Endothelial cell (in vitro differentiated cells): ENCODE data around the gene ANO2. TPM values are rescaled to one million over a fixed set of nuclear protein-coding genes. Genes with fewer than 3 reads are reported as not detected.

Source experiments
- DNase-seq: peaks from one replicate; pipeline ENCODE4 v3.0.0; 2021; ENCODE audit warnings: low spot score
- H3K27ac Mint-ChIP-seq: one replicate; pipeline ENCODE4 v1.8.0; 2021; ENCODE audit warnings: mixed read lengths, inconsistent platforms; ENCODE audit not compliant: unreplicated experiment
- H3K27me3 Mint-ChIP-seq: one replicate; pipeline ENCODE4 v1.8.0; 2021; ENCODE audit warnings: mild to moderate bottlenecking, moderate library complexity, mixed read lengths, inconsistent platforms; ENCODE audit not compliant: unreplicated experiment
- H3K36me3 Mint-ChIP-seq: one replicate; pipeline ENCODE4 v1.8.0; 2021; ENCODE audit warnings: mild to moderate bottlenecking, low read depth, mixed read lengths, inconsistent platforms; ENCODE audit not compliant: unreplicated experiment
- H3K4me1 Mint-ChIP-seq: one replicate; pipeline ENCODE4 v1.8.0; 2021; ENCODE audit warnings: mild to moderate bottlenecking, mixed read lengths, inconsistent platforms; ENCODE audit not compliant: unreplicated experiment
- H3K4me3 Mint-ChIP-seq: one replicate; pipeline ENCODE4 v1.8.0; 2021; ENCODE audit warnings: mild to moderate bottlenecking, mixed read lengths, inconsistent platforms; ENCODE audit not compliant: unreplicated experiment
- H3K9me3 Mint-ChIP-seq: one replicate; pipeline ENCODE4 v1.8.0; 2021; ENCODE audit warnings: mixed read lengths, inconsistent platforms; ENCODE audit not compliant: unreplicated experiment
- CTCF ChIP-seq: fragments of 200-600 bp; sonication (generic); IDR thresholded peaks from one replicate; pipeline ENCODE4 v1.5.0; 2021; ENCODE audit warnings: antibody characterized with exemption; ENCODE audit not compliant: unreplicated experiment
- total RNA-seq: library from RNA; stranded (reverse); fragmentation: NEBNext Ultra II Directional; extraction: Animal tissue kit (Norgen Biotek cat#: 25700); gene quantifications from one replicate; pipeline ENCODE4 v1.2.1, GENCODE V29; 2021; ENCODE audit not compliant: unreplicated experiment

The ANO2 gene
- total RNA-seq, 1 donor from 2014 or later = 4.5 TPM

GRCh38 chr12:5592310-5592709 is 352.7 kb downstream of the ANO2 start:
- peaks cover 7% of the 10 kb centered on the region for H3K4me1 Mint-ChIP-seq
- DNase-seq = no peak
- TF ChIP-seq CTCF = no peak
- H3K9me3 Mint-ChIP-seq = no peaks in the 10 kb centered on the region
- no peaks in the 10 kb centered on the region for H3K27me3 Mint-ChIP-seq
- H3K36me3 Mint-ChIP-seq = no peaks in the 10 kb centered on the region
- no peak overlapping the region for H3K27ac Mint-ChIP-seq
- H3K4me3 Mint-ChIP-seq = no peak overlapping the region

GRCh38 chr12:5590316-5590715 is 354.7 kb downstream of the ANO2 start:
- H3K4me1 Mint-ChIP-seq = peaks cover 27% of the 10 kb centered on the region
- no peaks in the 10 kb centered on the region for H3K27me3 Mint-ChIP-seq
- DNase-seq = no peak
- H3K9me3 Mint-ChIP-seq = no peaks in the 10 kb centered on the region
- TF ChIP-seq CTCF = no peak
- H3K36me3 Mint-ChIP-seq = no peaks in the 10 kb centered on the region
- H3K4me3 Mint-ChIP-seq = no peak overlapping the region
- H3K27ac Mint-ChIP-seq = no peak overlapping the region

- H3K27me3 Mint-ChIP-seq = no peaks in the 10 kb centered on the region
- H3K4me1 Mint-ChIP-seq = peaks cover 38% of the 10 kb centered on the region
- H3K9me3 Mint-ChIP-seq = no peaks in the 10 kb centered on the region
- TF ChIP-seq CTCF = no peak
- H3K4me3 Mint-ChIP-seq = no peak overlapping the region
- H3K36me3 Mint-ChIP-seq = no peaks in the 10 kb centered on the region
- H3K27ac Mint-ChIP-seq = no peak overlapping the region
- DNase-seq = no peak
These were observed 356.0 kb downstream of the ANO2 start for GRCh38 chr12:5589054-5589453.

GRCh38 chr12:5588591-5588990 is 356.5 kb downstream of the ANO2 start:
- Mint-ChIP-seq H3K36me3 (no peaks in the 10 kb centered on the region), H3K4me3 (no peak overlapping the region), H3K9me3 (no peaks in the 10 kb centered on the region), H3K27me3 (no peaks in the 10 kb centered on the region), H3K4me1 (peaks cover 43% of the 10 kb centered on the region), H3K27ac (no peak overlapping the region)
- no peak for TF ChIP-seq CTCF
- DNase-seq = no peak

- no peak for TF ChIP-seq CTCF
- Mint-ChIP-seq H3K27ac (no peak overlapping the region), H3K36me3 (no peaks in the 10 kb centered on the region), H3K27me3 (no peaks in the 10 kb centered on the region), H3K4me3 (no peak overlapping the region), H3K9me3 (no peaks in the 10 kb centered on the region), H3K4me1 (peaks cover 43% of the 10 kb centered on the region)
- DNase-seq = no peak
These were observed 356.9 kb downstream of the ANO2 start for GRCh38 chr12:5588176-5588575.
